ENCODE data around the gene MTRR. TPM values are rescaled to one million over a fixed set of nuclear protein-coding genes. Genes with fewer than 3 reads are reported as not detected.
"Not testable (repeated sequence)": the region's sequence is repeated elsewhere in the genome, so short reads cannot be mapped to it uniquely, and the experiment has no call there.

MTRR gene
- polyA plus RNA-seq, 10 donors: 22.8 to 31.0 (median 25.9) TPM

DNA sequence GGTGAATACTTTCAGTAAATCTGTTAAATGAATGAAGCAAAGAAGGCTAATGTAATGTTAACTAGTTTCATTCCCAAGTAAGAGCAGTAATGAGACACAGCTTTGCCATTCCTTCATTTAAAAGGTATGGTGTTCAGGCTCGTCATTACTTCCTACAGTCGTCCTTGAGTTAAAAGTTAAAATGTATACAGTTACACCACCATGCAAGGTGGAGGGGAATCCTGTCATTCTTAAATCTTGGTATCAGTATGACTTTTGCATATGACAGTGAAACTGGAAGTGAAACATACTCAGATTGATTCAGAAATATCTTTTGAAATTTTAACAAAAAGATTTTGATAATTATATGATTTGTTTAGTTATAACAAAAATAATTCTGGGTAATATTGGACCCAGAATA, 25.9 kb downstream of the MTRR start:
- DNase-seq: no peak

DNA sequence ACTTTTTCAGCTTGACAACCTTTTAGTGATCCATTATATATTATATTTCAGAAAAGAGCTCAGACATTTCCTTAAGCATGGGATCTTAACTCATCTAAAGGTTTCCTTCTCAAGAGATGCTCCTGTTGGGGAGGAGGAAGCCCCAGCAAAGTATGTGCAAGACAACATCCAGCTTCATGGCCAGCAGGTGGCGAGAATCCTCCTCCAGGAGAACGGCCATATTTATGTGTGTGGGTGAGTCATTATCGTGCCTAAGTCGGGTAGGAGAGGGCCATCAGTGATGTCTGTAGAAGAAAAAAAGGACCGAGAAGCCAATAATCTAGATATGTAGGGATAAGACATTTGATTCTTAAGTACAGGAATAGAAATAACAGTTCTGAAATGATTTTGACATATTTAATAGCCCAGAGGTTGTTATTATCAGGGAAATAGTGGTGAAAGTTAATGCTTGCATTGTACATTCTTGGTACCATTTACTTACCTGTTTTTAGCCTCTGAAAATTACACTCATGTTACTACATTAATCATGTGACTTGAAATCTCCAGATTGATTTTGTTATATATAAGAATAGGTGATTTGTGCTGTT, 28.2 kb downstream of the MTRR start:
- no peak for DNase-seq

DNA sequence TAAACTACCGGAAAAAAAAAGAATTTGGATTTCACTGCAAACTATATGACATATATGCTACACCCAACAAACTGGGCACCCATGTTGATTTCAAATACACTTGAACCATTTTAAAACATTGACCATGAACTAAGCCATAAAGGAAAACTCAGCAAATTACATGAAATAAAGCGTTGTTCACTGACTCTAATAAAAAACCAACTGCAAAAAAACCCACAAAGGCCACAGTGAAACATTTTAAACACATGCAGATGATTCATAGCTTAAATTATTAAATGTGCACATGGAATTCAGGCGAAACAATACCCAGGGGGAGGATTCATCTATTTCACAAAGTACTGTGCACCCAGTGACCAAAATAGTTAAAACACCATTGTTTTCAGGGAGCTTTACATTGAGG, 33.3 kb downstream of the MTRR start:
- DNase-seq: peak in 1 of 3 donors; percentile 7

DNA sequence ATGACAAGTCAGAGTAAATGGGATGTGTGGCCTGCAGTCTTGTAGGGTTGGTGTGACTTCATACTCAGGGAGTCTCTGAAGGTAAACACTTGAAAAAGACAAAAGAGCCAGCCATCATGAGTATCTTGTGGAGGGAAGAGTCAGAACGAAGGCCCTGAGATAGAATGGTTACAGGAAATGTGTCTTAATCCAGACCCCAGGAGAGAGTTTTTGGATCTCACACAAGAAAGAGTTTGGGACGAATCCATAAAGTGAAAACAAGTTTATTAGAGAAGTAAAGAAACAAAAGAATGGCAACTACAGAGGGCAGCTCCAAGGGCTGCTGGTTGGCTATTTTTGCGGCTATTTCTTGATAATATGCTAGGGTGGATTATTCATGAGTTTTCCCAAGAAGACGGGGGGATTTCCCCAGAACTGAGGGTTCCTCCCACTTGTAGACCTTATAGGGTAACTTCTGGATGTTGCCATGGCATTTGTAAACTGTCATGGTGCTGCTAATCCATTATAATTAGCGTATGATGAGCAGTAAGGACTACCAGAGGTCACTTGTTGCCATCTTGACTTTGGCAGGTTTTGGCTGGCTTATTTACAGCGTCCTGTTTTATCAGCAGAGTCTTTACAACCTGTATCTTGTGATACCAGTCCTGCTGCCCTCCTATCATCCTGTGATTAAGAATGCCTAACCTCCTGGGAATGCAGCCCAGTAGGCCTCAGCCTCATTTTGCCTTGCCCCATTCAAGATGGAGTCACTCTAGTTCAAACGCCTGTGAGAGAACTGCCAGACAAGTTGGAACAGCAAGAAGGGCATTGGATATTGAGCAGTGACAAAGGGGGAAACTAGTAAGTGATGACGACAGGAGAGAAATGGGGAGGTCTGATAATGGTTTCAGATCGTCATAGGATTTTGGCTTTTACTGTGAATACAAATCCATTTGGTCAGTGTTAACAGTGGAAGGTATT, 34.0 kb downstream of the MTRR start:
- peak in 1 of 3 donors; percentile 29 for DNase-seq

DNA sequence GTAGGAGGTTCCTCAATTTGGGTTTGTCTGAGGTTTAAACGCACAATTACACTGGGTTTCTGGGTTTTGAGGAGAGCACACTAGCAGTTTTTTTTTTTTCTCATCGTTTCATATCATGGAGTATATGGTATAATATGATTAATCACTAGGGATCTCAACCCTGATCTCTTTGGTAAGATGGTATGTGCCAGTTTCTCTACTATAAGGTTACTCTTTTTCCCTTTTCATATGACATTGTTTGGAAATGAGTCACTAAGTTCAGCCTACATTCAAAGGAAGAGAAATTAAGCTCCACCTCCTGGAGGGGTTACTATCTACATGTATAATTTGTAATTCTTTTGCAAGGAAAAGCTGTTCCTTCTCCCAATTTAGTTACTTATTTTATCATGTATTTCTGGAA, 35.2 kb downstream of the MTRR start:
- peak in 1 of 3 donors; percentile 34 for DNase-seq

DNA sequence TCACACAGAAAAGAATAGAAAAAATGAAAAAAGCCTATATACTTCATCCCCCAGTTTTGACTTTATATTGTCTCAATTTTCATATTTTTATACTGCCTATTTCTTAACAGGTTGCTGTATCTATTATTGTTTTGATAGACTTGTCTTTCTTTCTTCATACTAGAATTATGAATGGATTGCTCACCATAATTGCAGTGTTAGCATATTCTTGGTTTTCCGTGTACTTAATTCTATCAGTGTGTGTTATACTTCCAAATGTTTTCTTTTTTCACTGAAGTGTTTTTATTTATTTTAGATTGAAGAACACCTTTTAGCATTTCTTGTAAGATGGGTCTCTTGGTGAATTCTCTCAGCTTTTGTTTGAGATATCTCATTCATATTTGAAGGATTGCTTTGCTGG, 38.7 kb downstream of the MTRR start:
- no peak for DNase-seq

DNA sequence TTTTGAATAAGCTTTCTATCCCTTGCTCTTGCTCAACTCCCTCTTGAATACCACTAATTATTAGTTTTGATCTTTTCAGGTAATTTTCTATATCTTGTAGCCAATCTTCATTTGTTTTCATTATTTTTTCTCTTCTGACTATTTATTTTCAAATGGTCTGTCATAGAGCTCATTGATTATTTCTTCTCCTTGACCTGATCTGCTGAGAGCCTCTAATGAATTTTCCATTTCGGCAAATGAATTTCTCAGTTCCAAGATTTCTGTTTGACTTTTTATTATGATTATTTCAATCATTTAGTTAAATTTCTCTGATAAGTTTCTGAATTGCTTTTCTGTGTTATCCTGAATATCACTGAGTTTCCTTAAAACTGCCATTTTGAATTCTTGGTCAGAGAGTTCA, 39.4 kb downstream of the MTRR start:
- no peak for DNase-seq

DNA sequence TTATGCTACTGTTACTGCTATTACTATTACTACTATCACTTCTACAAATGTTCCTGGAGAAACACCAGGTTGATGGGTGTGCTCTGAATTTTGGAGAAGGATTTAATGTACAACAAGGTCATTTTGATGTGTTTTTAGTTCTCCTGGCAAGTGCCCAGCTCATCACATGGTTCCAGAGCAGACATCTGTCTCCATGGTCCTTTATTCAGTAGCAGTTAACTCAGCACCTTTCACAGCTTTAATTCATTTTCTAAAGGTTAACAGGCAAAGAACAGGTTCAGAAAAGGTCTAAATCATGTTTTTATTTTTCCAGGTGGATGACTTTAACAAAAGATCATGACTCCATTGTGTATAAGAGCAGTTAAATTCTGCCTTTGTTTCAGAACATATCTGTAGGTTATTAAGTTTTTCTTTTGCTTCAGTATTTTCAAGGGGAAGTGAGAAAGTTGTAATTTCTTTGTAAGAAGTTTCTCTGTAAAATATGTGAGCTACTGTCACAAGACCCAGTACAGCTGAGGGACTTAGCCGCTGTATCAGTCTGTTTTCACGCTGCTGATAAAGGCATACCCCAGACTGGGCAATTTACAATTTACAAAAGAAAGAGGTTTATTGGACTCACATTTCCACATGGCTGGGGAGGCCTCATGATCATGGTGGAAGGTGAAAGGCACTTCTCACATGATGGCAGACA, 41.9 kb downstream of the MTRR start:
- no peak for DNase-seq

DNA sequence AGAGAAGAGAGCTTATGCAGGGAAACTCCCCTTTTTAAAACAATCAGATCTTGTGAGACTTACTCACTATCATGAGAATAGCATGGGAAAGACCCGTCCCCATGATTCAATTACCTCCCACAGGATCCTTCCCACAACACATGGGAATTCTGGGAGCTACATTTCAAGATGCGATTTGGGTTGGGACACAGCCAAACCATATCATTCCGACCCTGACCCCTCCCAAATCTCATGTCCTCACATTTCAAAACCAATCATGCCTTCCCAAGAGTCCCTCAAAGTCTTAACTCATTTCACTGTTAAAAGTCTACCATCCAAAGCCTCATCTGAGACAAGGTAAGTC, 42.5 kb downstream of the MTRR start:
- not testable (repeated sequence) for DNase-seq

DNA sequence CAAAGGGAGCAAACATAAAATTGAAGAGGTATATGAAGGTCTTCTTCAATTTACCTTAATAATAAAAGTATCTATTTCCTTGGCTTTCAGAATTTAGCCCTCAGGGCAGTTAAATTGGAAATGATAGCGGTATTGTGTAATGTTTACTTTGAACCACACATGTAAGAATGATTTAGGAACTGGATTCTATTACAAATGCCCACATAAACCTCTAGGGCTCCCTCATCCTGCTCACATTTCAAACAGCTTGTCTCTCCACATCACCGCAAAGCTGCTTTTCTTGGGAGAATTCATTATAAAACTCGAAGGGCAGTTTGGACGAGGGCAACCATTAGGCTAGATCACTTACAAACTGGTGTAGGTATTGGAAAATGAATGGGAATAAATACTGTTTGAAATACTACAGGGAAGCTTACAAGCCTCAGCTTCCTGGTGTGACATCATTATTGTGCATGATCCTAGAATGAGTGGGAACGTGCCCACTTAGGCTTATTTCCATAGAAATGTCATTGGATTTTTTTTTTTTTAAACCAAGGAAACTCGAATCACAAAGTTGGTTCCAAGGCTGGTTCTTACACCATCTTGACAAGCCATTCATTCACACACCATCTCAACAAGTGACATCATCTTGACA, 47.3 kb downstream of the MTRR start:
- DNase-seq: no peak

DNA sequence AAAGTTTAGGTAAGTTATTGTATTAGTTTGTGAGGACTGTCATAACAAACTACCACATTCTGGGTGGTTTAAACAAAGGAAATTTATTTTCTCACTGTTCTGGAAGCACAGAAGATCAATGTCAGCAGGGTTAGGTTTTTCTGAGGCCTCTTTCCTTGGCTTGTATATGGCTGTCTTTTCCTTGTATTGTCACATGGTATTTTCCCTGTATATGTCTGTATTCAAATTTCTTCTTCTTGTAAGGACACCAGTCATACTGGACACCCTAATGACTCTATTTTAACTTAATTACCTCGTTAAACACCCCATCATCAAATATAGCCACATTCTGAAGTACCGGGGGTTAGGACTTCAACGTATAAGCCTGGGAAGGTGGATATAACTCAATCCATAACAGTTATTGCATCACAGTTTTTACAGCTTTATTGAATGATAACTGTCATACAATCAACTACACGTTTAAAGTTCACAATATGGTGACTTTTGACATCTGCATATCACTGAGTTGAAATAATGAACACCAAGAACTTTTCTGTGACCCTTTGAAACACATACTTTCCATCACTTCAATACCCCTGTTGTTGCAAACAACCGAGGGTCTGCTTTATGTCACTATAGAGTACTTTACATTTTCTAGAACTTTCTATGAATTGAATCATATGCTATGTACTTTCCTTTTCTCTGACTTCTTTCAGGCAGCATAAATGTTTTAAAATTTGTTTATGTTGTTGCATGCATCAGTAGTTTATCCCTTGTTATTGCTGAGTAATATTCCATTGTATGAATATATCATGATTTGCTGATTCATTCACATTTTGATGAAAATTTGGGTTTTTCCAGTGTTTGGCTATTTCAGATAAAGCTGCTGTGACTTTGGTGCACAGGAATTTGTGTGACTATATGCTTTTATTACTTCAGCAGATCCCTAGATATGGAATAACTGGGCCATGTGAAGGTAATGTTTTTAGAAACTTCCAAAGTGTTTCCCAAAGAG, 48.5 kb downstream of the MTRR start:
- no peak for DNase-seq

DNA sequence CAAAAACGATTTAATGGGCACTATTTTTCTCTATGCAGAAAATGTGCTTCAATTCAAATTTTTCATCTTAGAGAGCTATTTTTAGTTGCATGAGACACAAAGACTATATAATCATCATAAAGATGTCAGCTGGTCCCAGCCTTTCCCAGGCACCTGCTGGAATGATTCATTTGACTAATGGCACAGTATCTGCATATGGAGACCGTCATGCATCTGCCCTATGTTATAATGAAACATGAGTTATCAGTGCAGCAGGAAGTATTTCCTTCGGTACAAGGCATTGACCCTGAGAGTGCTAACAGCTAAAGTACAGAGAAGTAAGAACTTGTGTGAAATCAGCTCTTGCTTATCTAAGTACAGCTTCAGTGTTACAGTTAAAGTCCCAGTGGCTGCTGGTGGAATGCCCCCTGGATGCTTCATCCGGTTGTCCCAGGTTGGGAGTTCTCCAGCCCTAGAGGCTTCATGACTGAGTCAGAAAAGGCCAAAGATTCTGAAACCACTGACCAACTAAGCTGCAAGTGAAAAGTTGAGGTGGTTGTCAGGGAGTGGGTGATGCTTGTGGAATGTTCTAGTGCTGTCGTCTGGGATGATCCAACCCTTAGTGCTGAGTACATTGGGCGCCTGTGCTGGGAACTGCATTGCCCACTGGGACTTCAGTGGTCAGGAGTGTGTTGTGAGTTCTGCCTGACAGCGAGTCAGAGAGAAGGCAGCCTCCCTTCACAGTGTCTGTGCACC, 57.2 kb downstream of the MTRR start:
- DNase-seq: peak in 1 of 3 donors; percentile 57

DNA sequence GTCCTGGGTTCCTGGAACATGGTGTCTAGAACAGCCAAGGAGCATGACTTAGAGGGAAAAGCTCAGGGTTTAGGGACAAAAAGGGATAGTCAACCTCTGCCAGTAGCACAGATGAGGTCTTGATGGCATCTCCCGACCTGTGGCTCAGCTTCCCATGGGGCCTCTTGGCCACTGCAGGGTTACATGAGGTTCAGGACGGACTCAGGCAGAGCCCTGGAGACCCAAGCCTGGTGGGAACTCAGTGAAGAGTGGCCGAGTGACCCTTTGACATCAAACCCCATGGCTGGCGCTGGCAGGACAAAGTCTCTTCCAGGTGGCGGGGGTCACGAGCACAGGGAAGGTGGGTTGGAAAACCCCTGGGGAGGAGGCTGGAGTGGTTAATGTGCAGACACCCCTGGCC, 57.8 kb downstream of the MTRR start:
- no peak for DNase-seq

DNA sequence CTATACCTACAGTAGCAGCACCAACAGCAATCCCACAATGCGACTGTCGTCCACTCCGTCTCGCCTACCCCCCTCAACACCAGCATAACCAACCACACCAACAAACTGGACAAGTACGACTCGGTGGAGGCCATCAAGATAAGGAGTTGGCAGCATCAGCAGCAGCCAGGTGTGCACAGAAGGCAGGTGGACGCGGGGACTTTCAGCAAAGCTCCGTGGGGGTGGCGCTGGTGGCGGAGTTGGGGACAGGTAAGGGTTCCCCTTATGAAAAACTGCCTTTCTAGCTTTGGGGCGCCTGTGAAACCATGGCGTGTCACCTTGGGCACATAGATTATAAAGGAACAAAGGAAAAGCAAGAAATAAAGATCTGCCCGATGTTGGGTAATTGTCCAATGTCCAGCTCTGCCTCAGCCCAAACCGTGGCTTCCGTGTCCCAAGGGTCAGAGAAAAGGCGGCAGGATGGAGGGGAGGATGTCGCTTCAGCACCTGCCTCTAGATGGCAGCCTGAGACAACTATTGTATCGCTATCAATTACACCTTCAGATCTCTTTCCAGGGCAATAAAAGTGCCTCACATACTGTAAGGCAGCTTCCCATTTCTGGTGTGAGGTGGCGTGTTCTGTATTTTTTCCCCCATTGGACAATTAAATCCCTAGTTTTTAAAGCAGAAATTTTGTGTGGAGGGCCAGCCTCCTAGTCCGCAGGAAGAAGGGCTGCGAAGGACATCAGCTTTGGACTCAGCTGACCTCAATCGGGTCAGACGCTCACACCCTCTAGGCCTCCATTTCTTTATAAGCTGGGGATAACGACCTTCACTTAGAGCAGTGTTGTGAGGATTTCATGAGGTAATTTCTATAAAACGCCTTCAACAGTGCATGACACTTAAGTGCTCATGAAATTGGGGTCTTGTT, 58.8 kb downstream of the MTRR start:
- DNase-seq: peak; percentile 17 to 76 (median 58)

DNA sequence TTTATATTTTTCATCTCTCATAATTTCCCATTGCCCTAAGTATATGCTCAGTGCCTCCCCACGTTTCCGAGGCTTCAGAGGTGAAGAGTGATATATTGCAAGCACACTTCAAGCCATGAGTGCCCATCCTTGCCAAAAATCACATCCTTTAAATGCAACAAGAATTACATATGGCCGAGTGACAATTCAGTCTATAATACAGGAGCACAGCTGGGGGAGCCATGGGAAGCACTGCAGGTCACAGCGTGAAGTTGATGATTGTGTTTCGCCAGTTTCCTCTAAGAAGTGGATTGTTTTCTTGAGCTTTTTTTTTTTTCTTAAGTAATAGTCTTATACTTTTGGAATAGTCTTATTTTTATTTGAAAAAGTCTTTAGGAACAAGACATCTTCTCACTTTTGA, 61.1 kb downstream of the MTRR start:
- DNase-seq: peak in 1 of 3 donors; percentile 39

DNA sequence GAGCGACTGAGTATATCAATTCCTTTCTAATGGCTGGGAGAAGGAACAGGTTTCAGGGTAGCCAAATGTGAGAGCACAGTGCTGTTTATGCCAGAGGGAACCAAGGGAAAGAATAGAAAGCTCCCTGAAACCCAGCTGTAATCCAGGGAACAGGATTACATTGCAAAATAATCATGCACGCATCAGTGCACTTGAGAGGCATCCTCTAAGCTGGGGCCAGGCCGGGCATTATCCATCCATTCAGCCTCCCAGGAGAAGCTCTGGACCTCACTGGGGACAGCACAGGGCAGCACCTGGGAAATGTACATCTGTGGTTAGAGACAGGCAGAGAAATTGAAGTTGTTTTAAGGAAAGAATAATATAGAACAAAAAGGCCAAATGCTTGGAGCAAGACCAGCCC, 72.7 kb downstream of the MTRR start:
- DNase-seq: no peak

DNA sequence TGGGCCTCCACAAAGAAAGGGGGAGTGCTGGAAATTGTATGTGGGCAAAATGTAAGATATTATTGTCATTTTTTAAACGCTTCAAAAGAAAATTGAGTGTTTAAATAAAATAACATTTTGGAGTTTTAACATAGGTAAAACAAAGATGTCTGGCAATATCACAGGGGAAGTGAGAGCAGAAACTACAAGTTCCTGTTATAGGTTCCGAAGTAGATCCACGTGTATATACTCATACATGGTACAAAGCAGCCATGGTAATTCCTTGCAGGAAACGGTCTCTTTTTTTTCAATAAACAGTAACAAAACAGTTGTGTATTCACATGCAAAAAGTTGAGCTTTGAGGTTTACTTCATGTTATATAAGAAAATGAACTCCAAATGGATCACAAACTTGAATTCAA, 78.4 kb downstream of the MTRR start:
- no peak for DNase-seq
